SU-DHL-6 (cell line): ENCODE results near the gene DIS3L2.
"Not testable (repeated sequence)": the region's sequence is repeated elsewhere in the genome, so short reads cannot be mapped to it uniquely, and the experiment has no call there.

Experiments
- CTCF ChIP-seq: fragments of 200-600 bp; sonication (generic); IDR thresholded peaks from one replicate; pipeline ENCODE4 v1.5.1; 2017; ENCODE audit warnings: antibody characterized with exemption, mild to moderate bottlenecking, low read length, moderate library complexity; ENCODE audit not compliant: insufficient read depth, poor library complexity, severe bottlenecking
- EZH2phosphoT487 ChIP-seq: fragments of 200-600 bp; sonication (generic), shearing (Covaris generic); conservative IDR thresholded peaks from 2 replicates; pipeline ENCODE4 v1.6.1; 2018; ENCODE audit warnings: mild to moderate bottlenecking, antibody characterized with exemption, low read length, moderate library complexity, mixed read lengths

DNA sequence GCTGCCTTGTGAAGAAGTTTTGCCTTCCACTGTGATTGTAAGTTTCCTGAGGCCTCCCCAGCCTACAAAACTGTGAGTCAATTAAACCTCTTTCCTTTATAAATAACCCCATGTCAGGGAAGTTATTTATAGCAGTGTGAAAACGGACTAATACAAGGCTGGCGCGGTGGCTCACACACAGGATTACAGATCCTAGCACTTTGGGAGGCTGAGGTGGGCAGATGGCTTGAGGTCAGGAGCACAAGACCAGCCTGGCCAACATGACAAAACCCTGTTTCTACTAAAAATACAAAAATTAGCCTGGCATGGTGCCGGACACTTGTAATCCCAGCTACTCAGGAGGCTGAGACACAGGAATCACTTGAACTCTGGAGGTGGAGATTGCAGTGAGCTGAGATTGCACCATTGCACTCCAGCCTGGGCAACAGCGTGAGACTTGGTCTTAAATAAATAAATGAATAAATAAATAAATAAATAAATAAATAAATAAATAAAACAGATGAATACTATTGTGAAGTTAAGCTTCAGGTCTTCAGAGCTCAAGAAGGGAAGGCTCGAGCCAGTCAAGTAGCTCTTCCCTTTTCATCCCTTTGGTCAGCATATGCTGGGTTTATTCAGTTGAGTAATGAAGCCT lies 154.3 kb downstream of the DIS3L2 start:
- not testable (repeated sequence) for TF ChIP-seq EZH2phosphoT487, CTCF
